Measurements from ENCODE around the gene CDK14.

CDK14 gene

DNA sequence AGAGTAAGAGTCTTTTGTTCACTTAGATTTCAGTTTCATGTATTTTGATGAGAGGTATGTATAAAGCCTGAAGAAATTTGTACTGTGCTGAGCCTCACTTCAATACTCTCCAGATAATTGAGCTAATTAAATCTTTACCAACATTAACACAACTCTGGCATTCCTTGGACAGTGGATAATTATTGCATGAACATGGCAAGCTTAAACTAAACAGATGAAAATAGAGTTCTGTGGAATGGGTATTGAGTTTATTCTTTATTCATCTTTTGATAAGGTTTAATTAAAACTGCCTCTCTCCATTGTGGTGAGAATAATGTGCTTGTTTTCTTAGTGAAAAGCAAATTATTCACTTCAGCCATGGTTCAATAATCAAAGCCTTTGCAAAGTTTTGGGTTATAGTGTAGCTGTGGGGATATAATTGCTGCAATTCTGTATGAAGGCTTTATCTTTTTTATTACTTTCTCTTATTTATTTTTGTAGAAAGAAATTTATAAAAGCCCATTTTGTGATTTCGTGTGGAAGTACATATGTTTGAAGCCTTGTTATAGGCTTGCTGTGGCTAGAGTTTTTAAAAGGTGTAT, 541.8 kb downstream of the CDK14 start:
- H3K4me3 ChIP-seq (ENCODE audit: low read length, poor library complexity, severe bottlenecking), result no peak overlapping the region
- H2AFZ ChIP-seq (ENCODE audit: low read length), result no peak overlapping the region
- no peak overlapping the region for H3K9ac ChIP-seq (ENCODE audit: low read depth, low read length, poor library complexity, severe bottlenecking)
- no peaks in the 10 kb centered on the region for H3K4me1 ChIP-seq (ENCODE audit: insufficient read depth, low read length, poor library complexity, severe bottlenecking)
- H3K9me3 ChIP-seq (ENCODE audit: insufficient read depth, low read depth, low read length), result no peaks in the 10 kb centered on the region
- H3K27me3 ChIP-seq (ENCODE audit: insufficient read depth, low read length, poor library complexity, severe bottlenecking), result no peaks in the 10 kb centered on the region
- no peaks in the 10 kb centered on the region for H3F3A ChIP-seq (ENCODE audit: low read depth)
- TF ChIP-seq CTCF (conservative IDR thresholded peaks at IDR 0.05; ENCODE audit: low read length), result no peak
- TF ChIP-seq EZH2phosphoT487 (IDR thresholded peaks at IDR 0.05; ENCODE audit: borderline replicate concordance), result no peak
- H3K4me2 ChIP-seq (ENCODE audit: low read depth, low read length, poor library complexity, severe bottlenecking), result no peak overlapping the region
- H4K20me1 ChIP-seq (ENCODE audit: insufficient read depth, low read length, poor library complexity, severe bottlenecking), result no peaks in the 10 kb centered on the region
- H3K36me3 ChIP-seq (ENCODE audit: insufficient read depth, low read length), result no peaks in the 10 kb centered on the region
- H3K9me2 ChIP-seq (replicated peaks; ENCODE audit: low read depth, low read length), result no peaks in the 10 kb centered on the region
- no peaks in the 10 kb centered on the region for H3K79me2 ChIP-seq (ENCODE audit: insufficient read depth, low read length)

GRCh38 chr7:91140286-91140685, 544.2 kb downstream of the CDK14 start:
- H3K4me1 ChIP-seq (ENCODE audit: insufficient read depth, low read length, poor library complexity, severe bottlenecking), result no peaks in the 10 kb centered on the region
- no peak overlapping the region for H3K9ac ChIP-seq (ENCODE audit: low read depth, low read length, poor library complexity, severe bottlenecking)
- no peak for TF ChIP-seq CTCF (conservative IDR thresholded peaks at IDR 0.05; ENCODE audit: low read length)
- no peak for TF ChIP-seq EZH2phosphoT487 (IDR thresholded peaks at IDR 0.05; ENCODE audit: borderline replicate concordance)
- no peaks in the 10 kb centered on the region for H3K79me2 ChIP-seq (ENCODE audit: insufficient read depth, low read length)
- H3K9me2 ChIP-seq (replicated peaks; ENCODE audit: low read depth, low read length), result no peaks in the 10 kb centered on the region
- H3K36me3 ChIP-seq (ENCODE audit: insufficient read depth, low read length), result no peaks in the 10 kb centered on the region
- no peaks in the 10 kb centered on the region for H3F3A ChIP-seq (ENCODE audit: low read depth)
- H3K9me3 ChIP-seq (ENCODE audit: insufficient read depth, low read depth, low read length), result no peaks in the 10 kb centered on the region
- H3K4me3 ChIP-seq (ENCODE audit: low read length, poor library complexity, severe bottlenecking), result no peak overlapping the region
- H3K4me2 ChIP-seq (ENCODE audit: low read depth, low read length, poor library complexity, severe bottlenecking), result no peak overlapping the region
- no peaks in the 10 kb centered on the region for H4K20me1 ChIP-seq (ENCODE audit: insufficient read depth, low read length, poor library complexity, severe bottlenecking)
- H3K27me3 ChIP-seq (ENCODE audit: insufficient read depth, low read length, poor library complexity, severe bottlenecking), result no peaks in the 10 kb centered on the region
- no peak overlapping the region for H2AFZ ChIP-seq (ENCODE audit: low read length)

DNA sequence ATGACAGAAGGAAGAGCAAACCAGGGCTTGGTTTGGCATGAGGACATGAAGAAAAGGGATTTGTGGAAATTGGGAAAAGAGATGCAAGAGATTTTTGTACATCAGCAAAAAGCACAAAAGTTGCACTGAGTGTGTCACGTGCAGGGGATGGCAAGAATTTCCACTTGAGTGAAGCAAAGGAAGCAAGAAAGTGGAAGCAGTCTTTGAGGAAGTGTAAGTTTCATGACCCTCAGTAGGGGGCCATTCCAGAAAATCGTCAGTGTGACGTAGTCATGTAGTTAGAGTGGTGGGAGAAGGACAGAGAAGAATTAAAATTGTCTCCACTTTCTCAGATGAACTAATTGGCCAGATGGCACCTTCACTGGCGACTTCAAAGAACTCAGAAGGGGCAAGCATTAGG, 544.9 kb downstream of the CDK14 start:
- Histone ChIP-seq H3K9me3 (ENCODE audit: insufficient read depth, low read depth, low read length) (no peaks in the 10 kb centered on the region), H3K4me2 (ENCODE audit: low read depth, low read length, poor library complexity, severe bottlenecking) (no peak overlapping the region), H3K4me3 (ENCODE audit: low read length, poor library complexity, severe bottlenecking) (no peak overlapping the region), H3F3A (ENCODE audit: low read depth) (no peaks in the 10 kb centered on the region), H2AFZ (ENCODE audit: low read length) (no peak overlapping the region), H3K27me3 (ENCODE audit: insufficient read depth, low read length, poor library complexity, severe bottlenecking) (no peaks in the 10 kb centered on the region), H3K36me3 (ENCODE audit: insufficient read depth, low read length) (no peaks in the 10 kb centered on the region), H4K20me1 (ENCODE audit: insufficient read depth, low read length, poor library complexity, severe bottlenecking) (no peaks in the 10 kb centered on the region), H3K4me1 (ENCODE audit: insufficient read depth, low read length, poor library complexity, severe bottlenecking) (no peaks in the 10 kb centered on the region), H3K79me2 (ENCODE audit: insufficient read depth, low read length) (no peaks in the 10 kb centered on the region), H3K9ac (ENCODE audit: low read depth, low read length, poor library complexity, severe bottlenecking) (no peak overlapping the region), H3K9me2 (replicated peaks; ENCODE audit: low read depth, low read length) (no peaks in the 10 kb centered on the region)
- TF ChIP-seq CTCF (conservative IDR thresholded peaks at IDR 0.05; ENCODE audit: low read length) (no peak), EZH2phosphoT487 (IDR thresholded peaks at IDR 0.05; ENCODE audit: borderline replicate concordance) (no peak)

Data from Loucy (cell line).